Astrocyte of the spinal cord (primary cell): ENCODE results near the gene DDX17.

Experiments used
- DNase-seq: peaks from one replicate; pipeline ENCODE4 v3.0.0; 2011; ENCODE audit warnings: low read depth, low spot score
- H3K4me3 ChIP-seq: 2 replicates; pipeline ENCODE4 v1.5.1; 2011; ENCODE audit warnings: low read depth, mild to moderate bottlenecking, low read length, moderate library complexity
- CTCF ChIP-seq: IDR thresholded peaks from 2 replicates; pipeline ENCODE4 v1.5.1; 2012; ENCODE audit warnings: low read depth, mild to moderate bottlenecking, low read length, inconsistent platforms
- in situ Hi-C: cut with HindIII; loops from 2 replicates; pipeline ENCODE4 v1.10.0; 2017; ENCODE audit warnings: low sequenced_read_pairs

The DDX17 gene

GRCh38 chr22:38442967-38443627 lies 63.0 kb downstream of the DDX17 start:
- in situ Hi-C loops: no loop called here
- no peak for TF ChIP-seq CTCF
- no peak for DNase-seq
- no peak overlapping the region for H3K4me3 ChIP-seq

- in situ Hi-C loops: no loop called here
- H3K4me3 ChIP-seq: no peak overlapping the region
- DNase-seq: no peak
- TF ChIP-seq CTCF: no peak
Observed at GRCh38 chr22:38441620-38442287, 64.4 kb downstream of the DDX17 start.

- no peak for DNase-seq
- no peak overlapping the region for H3K4me3 ChIP-seq
- in situ Hi-C loops: no loop called here
- no peak for TF ChIP-seq CTCF
Observed at GRCh38 chr22:38440747-38441350, 65.3 kb downstream of the DDX17 start.

- H3K4me3 ChIP-seq: no peak overlapping the region
- in situ Hi-C loops: no loop called here
- DNase-seq: no peak
- no peak for TF ChIP-seq CTCF
Observed at GRCh38 chr22:38437416-38437815, 68.7 kb downstream of the DDX17 start.

GRCh38 chr22:38436629-38437395 lies 69.3 kb downstream of the DDX17 start:
- TF ChIP-seq CTCF: no peak
- DNase-seq: no peak
- in situ Hi-C loops: no loop called here
- H3K4me3 ChIP-seq: no peak overlapping the region

- no peak overlapping the region for H3K4me3 ChIP-seq
- in situ Hi-C loops: no loop called here
- TF ChIP-seq CTCF: no peak
- DNase-seq: no peak
Observed at GRCh38 chr22:38435965-38436364, 70.1 kb downstream of the DDX17 start.
